GM21529 (cell line): ENCODE data around the gene INSR.
"Not testable (repeated sequence)": the region's sequence is repeated elsewhere in the genome, so short reads cannot be mapped to it uniquely, and the experiment has no call there.

Experiments
- ATAC-seq: cut with Tn5 transposase; IDR thresholded peaks from one replicate; pipeline ENCODE4 v1.9.1; 2021; ENCODE audit not compliant: unreplicated experiment

Gene INSR

GRCh38 chr19:7104747-7105447, 189.3 kb downstream of the INSR start:
- ATAC-seq: no peak

DNA sequence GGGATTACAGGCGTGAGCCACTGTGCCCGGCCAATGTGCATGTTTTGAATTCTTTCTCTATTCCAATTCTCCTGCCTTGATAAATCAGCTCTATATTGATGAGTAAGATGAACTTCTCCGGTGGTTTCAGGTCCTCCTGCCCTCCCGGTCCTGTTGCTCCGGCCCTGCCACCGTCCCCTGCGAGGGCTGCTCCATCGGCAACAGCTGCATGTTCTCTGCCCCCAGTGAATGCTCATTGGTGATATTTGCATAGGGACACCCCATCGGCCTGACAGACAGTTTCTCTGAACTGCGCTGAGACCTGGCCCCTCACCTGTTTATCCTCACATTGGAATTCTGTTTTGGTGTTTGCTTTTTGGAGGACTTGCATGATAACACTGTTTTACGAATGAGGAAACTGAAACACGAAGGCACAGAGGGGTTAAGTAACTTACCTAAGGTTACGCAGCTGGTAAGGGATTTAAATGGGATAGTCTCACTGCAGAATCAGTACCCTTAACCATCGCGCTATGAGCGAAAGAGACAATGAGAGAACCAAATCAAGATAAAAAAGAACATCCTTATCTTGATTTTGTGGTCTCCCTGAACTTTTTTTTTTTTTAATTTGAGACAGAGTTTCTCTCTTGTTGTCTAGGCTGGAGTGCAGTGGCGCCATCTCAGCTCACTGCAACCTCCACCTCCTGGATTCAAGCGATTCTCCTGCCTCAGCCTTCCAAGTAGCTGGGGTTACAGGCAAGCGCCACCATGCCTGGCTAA, 192.5 kb downstream of the INSR start:
- no peak for ATAC-seq

- ATAC-seq: no peak
Measured at GRCh38 chr19:7099597-7099921, 194.7 kb downstream of the INSR start.

GRCh38 chr19:7098701-7099596, 195.3 kb downstream of the INSR start:
- peak; percentile 81 for ATAC-seq

- no peak for ATAC-seq
Measured at GRCh38 chr19:7098096-7098495, 196.1 kb downstream of the INSR start.

DNA sequence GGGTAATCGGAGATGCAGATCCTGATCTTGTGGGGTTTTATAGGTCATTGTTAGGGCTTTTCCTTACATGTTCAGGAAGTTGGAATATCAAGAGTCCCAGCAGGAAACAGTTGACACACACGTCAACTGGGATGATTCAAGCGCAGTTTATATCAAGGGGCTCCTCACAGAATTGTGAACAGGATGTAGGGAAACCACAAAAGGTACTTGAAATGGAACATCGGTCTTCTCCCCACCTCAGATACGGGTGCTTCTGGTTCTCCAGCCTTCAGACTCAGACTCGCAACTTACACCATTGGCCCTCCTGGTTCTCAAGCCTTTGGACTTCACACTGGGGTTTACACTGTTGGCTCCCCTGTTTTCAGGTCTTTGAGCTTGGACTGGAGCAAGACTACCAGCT, 205.2 kb downstream of the INSR start:
- ATAC-seq: no peak

- ATAC-seq: no peak
Measured at GRCh38 chr19:7083076-7083956, 210.9 kb downstream of the INSR start.

GRCh38 chr19:7078008-7078407, 216.2 kb downstream of the INSR start:
- no peak for ATAC-seq

DNA sequence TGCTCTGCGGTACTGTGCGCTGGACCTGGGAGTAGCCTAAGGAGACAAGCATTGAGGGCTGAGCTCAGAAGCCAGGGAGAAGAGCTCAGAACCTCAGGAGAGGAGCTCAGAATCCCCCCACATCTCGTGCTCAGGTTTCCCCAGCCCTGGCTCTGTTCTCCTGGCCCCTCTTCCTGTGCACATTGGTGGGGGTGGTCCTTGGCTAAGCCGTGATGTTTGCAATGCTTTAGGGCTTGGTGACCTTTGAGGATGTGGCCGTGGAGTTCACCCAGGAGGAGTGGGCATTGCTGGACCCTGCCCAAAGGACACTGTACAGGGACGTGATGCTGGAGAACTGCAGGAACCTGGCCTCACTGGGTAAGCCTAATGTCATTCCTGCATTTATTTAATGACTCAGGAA, 218.1 kb downstream of the INSR start:
- ATAC-seq: no peak

- no peak for ATAC-seq
Measured at GRCh38 chr19:7074705-7075282, 219.4 kb downstream of the INSR start.

DNA sequence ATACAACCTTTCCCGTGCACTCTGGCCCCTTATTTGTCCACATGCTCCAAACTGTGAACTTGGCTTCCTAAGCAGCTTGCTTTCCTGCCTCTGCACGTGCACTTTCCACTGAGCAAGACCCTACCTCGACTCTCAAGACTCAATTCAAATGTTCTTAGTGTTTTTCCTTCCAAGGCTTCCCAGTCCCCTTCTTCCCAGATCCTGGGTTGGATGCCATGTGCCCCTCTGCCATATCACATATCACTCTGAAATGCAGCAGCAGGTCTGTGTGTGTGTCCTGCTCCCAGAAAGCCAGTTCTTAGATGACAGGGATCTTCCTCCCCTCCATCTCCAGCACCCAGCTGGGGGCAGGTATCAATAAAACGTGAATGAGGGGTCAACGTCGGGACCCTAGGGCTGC, 221.7 kb downstream of the INSR start:
- no peak for ATAC-seq

DNA sequence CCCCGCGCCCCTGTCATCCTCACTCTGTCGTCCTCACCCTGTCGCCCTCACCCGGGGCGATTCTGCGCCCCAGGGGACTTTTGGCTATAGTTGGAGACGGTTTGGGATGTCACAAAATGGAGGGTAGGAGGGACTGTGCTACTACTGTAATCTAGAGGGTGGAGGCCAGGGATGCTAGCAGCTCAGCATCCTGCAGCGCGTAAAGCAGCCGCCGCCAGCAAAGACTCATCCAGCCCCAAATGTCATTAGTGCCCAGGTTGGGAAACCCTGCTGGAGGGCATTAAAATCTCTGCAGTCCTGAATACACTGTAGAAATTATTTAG, 224.3 kb downstream of the INSR start:
- no peak for ATAC-seq

- ATAC-seq: peak; percentile 94
Measured at GRCh38 chr19:7069042-7069903, 224.9 kb downstream of the INSR start, which contains the start of gene ZNF557. Gene ZNF557 (plus strand): TSS chr19:7069703. CDS start chr19:7075075, 5,372 bp downstream.

GRCh38 chr19:7068599-7068998, 225.6 kb downstream of the INSR start:
- no peak for ATAC-seq

GRCh38 chr19:7067716-7068115, 226.5 kb downstream of the INSR start:
- no peak for ATAC-seq

GRCh38 chr19:7067122-7067521, 227.1 kb downstream of the INSR start:
- ATAC-seq: not testable (repeated sequence)

- ATAC-seq: no peak
Measured at GRCh38 chr19:7063764-7064418, 230.3 kb downstream of the INSR start.

DNA sequence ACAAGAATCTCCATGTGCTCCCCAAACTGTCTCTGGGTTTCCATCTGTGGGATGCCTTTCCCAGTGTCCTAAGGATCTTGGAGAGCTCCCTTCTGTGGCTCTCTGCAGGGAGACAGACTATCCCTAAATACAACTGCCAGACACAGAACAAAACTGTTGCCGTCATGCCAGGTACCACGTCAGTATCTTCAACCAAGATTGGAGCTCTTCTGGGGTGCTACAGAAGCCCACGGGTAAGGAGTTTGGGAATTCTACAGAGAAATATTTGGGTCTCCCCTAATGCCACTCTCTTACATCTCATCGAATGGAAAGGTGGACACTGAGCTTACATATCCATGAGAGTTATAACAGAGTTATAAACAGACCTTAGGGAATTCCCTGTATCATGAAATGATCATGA, 230.9 kb downstream of the INSR start:
- ATAC-seq: no peak
